ENCODE measurements around the gene NPHP1.
"Not testable (repeated sequence)": the region's sequence is repeated elsewhere in the genome, so short reads cannot be mapped to it uniquely, and the experiment has no call there.

NPHP1 gene

DNA sequence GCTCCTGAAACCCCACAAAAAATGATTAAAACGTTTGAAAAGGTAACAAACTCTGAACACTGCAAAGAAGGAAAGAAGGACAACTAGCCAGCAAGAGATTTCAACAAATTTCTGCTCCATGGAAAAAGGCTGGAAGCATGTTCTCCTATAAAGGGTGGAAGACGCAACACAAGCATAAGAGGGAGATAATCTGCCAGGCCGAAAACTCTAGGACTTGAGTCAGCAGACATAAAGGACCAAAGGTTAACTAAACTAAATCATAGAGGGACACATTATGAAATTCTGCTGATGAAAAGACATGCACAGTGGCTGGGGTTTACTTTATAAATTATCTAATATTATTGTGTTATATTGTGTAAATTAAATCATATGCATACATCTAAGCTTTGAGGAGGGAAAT, 6.8 kb downstream of the NPHP1 start:
- Histone ChIP-seq H3K9me3 (ENCODE audit: insufficient read depth, low read length, severe bottlenecking) (no peaks in the 10 kb centered on the region), H3K36me3 (ENCODE audit: insufficient read depth, low read length) (no peaks in the 10 kb centered on the region), H3K4me3 (ENCODE audit: low read depth in 1 of 2, low read length in 2 of 2) (no peak overlapping the region), H3K27ac (ENCODE audit: low read length) (no peak overlapping the region), H3K4me1 (ENCODE audit: insufficient read depth, low read length) (no peaks in the 10 kb centered on the region), H3K27me3 (ENCODE audit: insufficient read depth, low read length, poor library complexity) (peaks cover 2% of the 10 kb centered on the region), H4K20me1 (ENCODE audit: insufficient read depth, low read length) (no peaks in the 10 kb centered on the region), H2AFZ (ENCODE audit: low read depth, low read length) (no peak overlapping the region), H3K79me2 (ENCODE audit: insufficient read depth, low read length) (no peaks in the 10 kb centered on the region), H3K9ac (ENCODE audit: low read depth, low read length) (no peak overlapping the region), H3K4me2 (ENCODE audit: insufficient read depth, low read length) (no peak overlapping the region)
- TF ChIP-seq EZH2 (IDR thresholded peaks at IDR 0.05; ENCODE audit: borderline replicate concordance, low read depth, low read length, severe bottlenecking), result no peak
- TF ChIP-seq, protein P1, sequence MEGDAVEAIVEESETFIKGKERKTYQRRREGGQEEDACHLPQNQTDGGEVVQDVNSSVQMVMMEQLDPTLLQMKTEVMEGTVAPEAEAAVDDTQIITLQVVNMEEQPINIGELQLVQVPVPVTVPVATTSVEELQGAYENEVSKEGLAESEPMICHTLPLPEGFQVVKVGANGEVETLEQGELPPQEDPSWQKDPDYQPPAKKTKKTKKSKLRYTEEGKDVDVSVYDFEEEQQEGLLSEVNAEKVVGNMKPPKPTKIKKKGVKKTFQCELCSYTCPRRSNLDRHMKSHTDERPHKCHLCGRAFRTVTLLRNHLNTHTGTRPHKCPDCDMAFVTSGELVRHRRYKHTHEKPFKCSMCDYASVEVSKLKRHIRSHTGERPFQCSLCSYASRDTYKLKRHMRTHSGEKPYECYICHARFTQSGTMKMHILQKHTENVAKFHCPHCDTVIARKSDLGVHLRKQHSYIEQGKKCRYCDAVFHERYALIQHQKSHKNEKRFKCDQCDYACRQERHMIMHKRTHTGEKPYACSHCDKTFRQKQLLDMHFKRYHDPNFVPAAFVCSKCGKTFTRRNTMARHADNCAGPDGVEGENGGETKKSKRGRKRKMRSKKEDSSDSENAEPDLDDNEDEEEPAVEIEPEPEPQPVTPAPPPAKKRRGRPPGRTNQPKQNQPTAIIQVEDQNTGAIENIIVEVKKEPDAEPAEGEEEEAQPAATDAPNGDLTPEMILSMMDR (IDR thresholded peaks at IDR 0.05; ENCODE audit: borderline replicate concordance, extremely low read depth, low read length, poor library complexity, severe bottlenecking), result no peak
- ATAC-seq (ENCODE audit: insufficient read depth, low read depth) (no peak), DNase-seq (no peak)

DNA sequence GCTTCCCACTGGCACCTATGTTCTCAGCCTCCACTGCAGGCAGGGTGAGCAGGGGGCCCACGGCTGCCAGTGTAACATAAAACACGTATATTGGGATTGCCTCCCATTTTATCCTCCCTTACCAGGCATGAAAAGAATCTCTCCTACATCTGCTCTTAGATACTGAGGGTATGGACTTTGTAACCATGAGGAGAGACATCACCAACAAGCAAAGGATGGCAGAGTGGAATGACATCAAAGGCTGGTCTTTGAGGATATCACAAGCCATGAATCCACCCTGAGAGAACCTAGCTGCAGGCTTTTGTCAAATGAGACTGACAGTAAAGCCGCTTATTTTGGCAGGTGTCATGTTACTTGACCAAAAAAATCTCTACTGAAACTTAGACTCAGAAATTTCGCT, 7.4 kb downstream of the NPHP1 start:
- Histone ChIP-seq H3K9ac (ENCODE audit: low read depth, low read length) (no peak overlapping the region), H3K9me3 (ENCODE audit: insufficient read depth, low read length, severe bottlenecking) (no peaks in the 10 kb centered on the region), H3K36me3 (ENCODE audit: insufficient read depth, low read length) (no peaks in the 10 kb centered on the region), H3K27ac (ENCODE audit: low read length) (no peak overlapping the region), H2AFZ (ENCODE audit: low read depth, low read length) (no peak overlapping the region), H4K20me1 (ENCODE audit: insufficient read depth, low read length) (no peaks in the 10 kb centered on the region), H3K4me2 (ENCODE audit: insufficient read depth, low read length) (no peak overlapping the region), H3K27me3 (ENCODE audit: insufficient read depth, low read length, poor library complexity) (peaks cover 2% of the 10 kb centered on the region), H3K79me2 (ENCODE audit: insufficient read depth, low read length) (no peaks in the 10 kb centered on the region), H3K4me3 (ENCODE audit: low read depth in 1 of 2, low read length in 2 of 2) (no peak overlapping the region), H3K4me1 (ENCODE audit: insufficient read depth, low read length) (no peaks in the 10 kb centered on the region)
- no peak for ATAC-seq (ENCODE audit: insufficient read depth, low read depth)
- DNase-seq, result no peak
- TF ChIP-seq EZH2 (IDR thresholded peaks at IDR 0.05; ENCODE audit: borderline replicate concordance, low read depth, low read length, severe bottlenecking), result no peak
- TF ChIP-seq, protein P1 (IDR thresholded peaks at IDR 0.05; ENCODE audit: borderline replicate concordance, extremely low read depth, low read length, poor library complexity, severe bottlenecking), result no peak

DNA sequence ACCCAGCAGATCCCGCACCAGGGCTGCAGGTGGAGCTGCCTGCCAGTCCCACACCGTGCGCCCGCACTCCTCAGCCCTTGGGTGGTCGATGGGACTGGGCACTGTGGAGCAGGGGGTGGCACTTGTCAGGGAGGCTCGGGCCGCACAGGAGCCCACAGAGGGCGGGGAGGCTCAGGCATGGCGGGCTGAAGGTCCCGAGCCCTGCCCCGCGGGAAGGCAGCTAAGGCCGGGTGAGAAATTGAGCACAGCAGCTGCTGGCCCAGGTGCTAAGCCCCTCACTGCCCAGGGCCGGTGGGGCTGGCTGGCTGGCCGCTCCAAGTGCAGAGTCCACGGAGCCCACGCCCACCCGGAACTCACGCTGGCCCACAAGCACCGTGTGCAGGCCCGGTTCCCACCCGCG, 14.6 kb downstream of the NPHP1 start:
- not testable (repeated sequence) for H3K79me2 ChIP-seq (ENCODE audit: insufficient read depth, low read length); ATAC-seq (ENCODE audit: insufficient read depth, low read depth); H3K27me3 ChIP-seq (ENCODE audit: insufficient read depth, low read length, poor library complexity); H3K4me1 ChIP-seq (ENCODE audit: insufficient read depth, low read length); DNase-seq; H3K9ac ChIP-seq (ENCODE audit: low read depth, low read length); H3K36me3 ChIP-seq (ENCODE audit: insufficient read depth, low read length); H4K20me1 ChIP-seq (ENCODE audit: insufficient read depth, low read length); H3K4me2 ChIP-seq (ENCODE audit: insufficient read depth, low read length); H2AFZ ChIP-seq (ENCODE audit: low read depth, low read length); H3K9me3 ChIP-seq (ENCODE audit: insufficient read depth, low read length, severe bottlenecking); H3K4me3 ChIP-seq (ENCODE audit: low read depth in 1 of 2, low read length in 2 of 2); H3K27ac ChIP-seq (ENCODE audit: low read length)

DNA sequence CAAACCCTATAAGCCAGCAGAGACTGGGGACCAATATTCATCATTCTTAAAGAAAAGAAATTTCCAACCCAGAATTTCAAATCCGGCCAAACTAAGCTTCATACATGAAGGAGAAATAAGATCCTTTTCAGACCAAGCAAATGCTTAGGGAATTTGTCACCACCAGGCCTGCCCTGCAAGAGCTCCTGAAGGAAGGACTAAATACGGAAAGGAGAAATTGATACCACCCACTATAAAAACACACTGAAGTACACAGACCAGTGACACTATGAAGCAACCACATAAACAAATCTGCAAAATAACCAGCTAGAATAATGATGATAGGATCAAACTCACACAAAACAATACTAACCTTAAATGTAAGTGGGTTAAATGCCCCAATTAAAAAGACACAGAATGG, 22.4 kb downstream of the NPHP1 start:
- no peaks in the 10 kb centered on the region for H3K36me3 ChIP-seq (ENCODE audit: insufficient read depth, low read length)
- H3K4me3 ChIP-seq (ENCODE audit: low read depth in 1 of 2, low read length in 2 of 2), result no peak overlapping the region
- DNase-seq (no peak), ATAC-seq (ENCODE audit: insufficient read depth, low read depth) (no peak)
- no peaks in the 10 kb centered on the region for H3K4me1 ChIP-seq (ENCODE audit: insufficient read depth, low read length)
- H3K27me3 ChIP-seq (ENCODE audit: insufficient read depth, low read length, poor library complexity), result no peaks in the 10 kb centered on the region
- H3K9me3 ChIP-seq (ENCODE audit: insufficient read depth, low read length, severe bottlenecking), result peaks cover 10% of the 10 kb centered on the region
- no peak overlapping the region for H3K27ac ChIP-seq (ENCODE audit: low read length)
- H3K4me2 ChIP-seq (ENCODE audit: insufficient read depth, low read length), result no peak overlapping the region
- no peak overlapping the region for H2AFZ ChIP-seq (ENCODE audit: low read depth, low read length)
- no peaks in the 10 kb centered on the region for H4K20me1 ChIP-seq (ENCODE audit: insufficient read depth, low read length)
- TF ChIP-seq, protein P1 (IDR thresholded peaks at IDR 0.05; ENCODE audit: borderline replicate concordance, extremely low read depth, low read length, poor library complexity, severe bottlenecking), result no peak
- no peak for TF ChIP-seq EZH2 (IDR thresholded peaks at IDR 0.05; ENCODE audit: borderline replicate concordance, low read depth, low read length, severe bottlenecking)
- no peaks in the 10 kb centered on the region for H3K79me2 ChIP-seq (ENCODE audit: insufficient read depth, low read length)
- no peak overlapping the region for H3K9ac ChIP-seq (ENCODE audit: low read depth, low read length)

Measured in DND-41 (cell line).